Suppressor macrophage (primary cell): Measurements from ENCODE around the gene SPPL2C.

Source experiments
- DNase-seq, 4 experiments: peaks; one replicate each; pipeline ENCODE4 v3.0.0-alpha.2; 2020 to 2022

The SPPL2C gene

GRCh38 chr17:45833920-45834319 is 10.8 kb upstream of the SPPL2C start:
- DNase-seq, result no peak

- DNase-seq, result no peak
Measured at GRCh38 chr17:45834471-45835396, 9.9 kb upstream of the SPPL2C start.

GRCh38 chr17:45835481-45835880 is 9.2 kb upstream of the SPPL2C start:
- no peak for DNase-seq

GRCh38 chr17:45836047-45837044 is 8.3 kb upstream of the SPPL2C start:
- no peak for DNase-seq

GRCh38 chr17:45837187-45837586 is 7.5 kb upstream of the SPPL2C start:
- no peak for DNase-seq

- no peak for DNase-seq
Measured at GRCh38 chr17:45837603-45838002, 7.1 kb upstream of the SPPL2C start.

- no peak for DNase-seq
Measured at GRCh38 chr17:45838751-45839295, 5.9 kb upstream of the SPPL2C start.

GRCh38 chr17:45839442-45839841 is 5.2 kb upstream of the SPPL2C start:
- DNase-seq, result no peak

- DNase-seq, result no peak
Measured at GRCh38 chr17:45841186-45841585, 3.5 kb upstream of the SPPL2C start.

- no peak for DNase-seq
Measured at GRCh38 chr17:45841883-45842525, 2.7 kb upstream of the SPPL2C start.

- DNase-seq, result no peak
Measured at GRCh38 chr17:45843722-45844121, 959 bp upstream of the SPPL2C start.

GRCh38 chr17:45845376-45846185 is 900 bp downstream of the SPPL2C start:
- no peak for DNase-seq

GRCh38 chr17:45846223-45846622 is 1.5 kb downstream of the SPPL2C start:
- no peak for DNase-seq

GRCh38 chr17:45846646-45847045 is 2.0 kb downstream of the SPPL2C start:
- no peak for DNase-seq

GRCh38 chr17:45847101-45847500 is 2.4 kb downstream of the SPPL2C start:
- DNase-seq, result no peak

- no peak for DNase-seq
Measured at GRCh38 chr17:45847747-45848146, 3.1 kb downstream of the SPPL2C start.

- no peak for DNase-seq
Measured at GRCh38 chr17:45848405-45848804, 3.7 kb downstream of the SPPL2C start.

GRCh38 chr17:45848868-45849535 is 4.3 kb downstream of the SPPL2C start:
- no peak for DNase-seq

GRCh38 chr17:45849536-45849990 is 4.9 kb downstream of the SPPL2C start:
- no peak for DNase-seq

- DNase-seq, result no peak
Measured at GRCh38 chr17:45850011-45850410, 5.3 kb downstream of the SPPL2C start.

GRCh38 chr17:45850468-45850867 is 5.8 kb downstream of the SPPL2C start:
- DNase-seq, result no peak
